A673 (cell line): Measurements from ENCODE around the gene PLEKHH1. TPM values are rescaled to one million over a fixed set of nuclear protein-coding genes. Genes with fewer than 3 reads are reported as not detected.

Source experiments
- BruUV-seq: library from RNA; stranded (reverse); fragments of 400-500 nt; replicated peaks from 2 replicates; lab custom pipeline; 2021; lab: Mats Ljungman, UMichigan
- CTCF ChIA-PET: fragments of 300-600 bp; sonication (Branson Sonifier 250); formaldehyde crosslinking; loops from one replicate; lab custom pipeline; 2022; ENCODE audit warnings: antibody characterized with exemption; lab: Charles Lee
- POLR2A ChIA-PET: fragments of 300-600 bp; sonication (Branson Sonifier 250); formaldehyde crosslinking; loops from one replicate; lab custom pipeline; 2022; ENCODE audit warnings: antibody characterized with exemption; ENCODE audit not compliant: low non-redundant PET; lab: Charles Lee
- DNase-seq: peaks from one replicate; pipeline ENCODE4 v3.0.0-alpha.2; 2015; ENCODE audit warnings: low spot score
- H3K27ac ChIP-seq: fragments of 200-600 bp; sonication (generic); 2 replicates; pipeline ENCODE4 v1.5.1; 2016; ENCODE audit warnings: mixed run types, low read depth, mild to moderate bottlenecking, mixed read lengths, antibody characterized with exemption, low read length; ENCODE audit not compliant: poor library complexity, severe bottlenecking
- H3K27me3 ChIP-seq: fragments of 200-600 bp; sonication (generic); replicated peaks from 2 replicates; pipeline ENCODE4 v1.6.1; 2017; ENCODE audit warnings: mixed run types, low read depth, mild to moderate bottlenecking, mixed read lengths, antibody characterized with exemption, low read length; ENCODE audit not compliant: insufficient read depth, poor library complexity
- H3K36me3 ChIP-seq: fragments of 200-600 bp; sonication (generic); 2 replicates; pipeline ENCODE4 v1.6.1; 2016; ENCODE audit warnings: mixed run types, mild to moderate bottlenecking, mixed read lengths, antibody characterized with exemption, low read length; ENCODE audit not compliant: insufficient read depth, poor library complexity, severe bottlenecking
- H3K4me1 ChIP-seq: fragments of 200-600 bp; sonication (generic); 2 replicates; pipeline ENCODE4 v1.6.1; 2017; ENCODE audit warnings: mixed run types, mild to moderate bottlenecking, mixed read lengths, antibody characterized with exemption, low read length; ENCODE audit not compliant: insufficient read depth, poor library complexity, severe bottlenecking
- H3K4me3 ChIP-seq: fragments of 200-600 bp; sonication (generic); 2 replicates; pipeline ENCODE4 v1.5.1; 2016; ENCODE audit warnings: low read depth, mixed run types, mild to moderate bottlenecking, mixed read lengths, low read length; ENCODE audit not compliant: poor library complexity, severe bottlenecking
- H3K9me3 ChIP-seq: fragments of 200-600 bp; sonication (generic); 2 replicates; pipeline ENCODE4 v1.6.1; 2016; ENCODE audit warnings: mixed run types, low read depth, mild to moderate bottlenecking, mixed read lengths, antibody characterized with exemption, low read length; ENCODE audit not compliant: poor library complexity, severe bottlenecking
- CTCF ChIP-seq: fragments of 300-800, 200-600 bp; sonication (generic); conservative IDR thresholded peaks from 2 replicates; pipeline ENCODE4 v1.5.1; 2017; ENCODE audit warnings: low read depth, mild to moderate bottlenecking, antibody characterized with exemption, low read length, moderate library complexity, mixed read lengths
- EZH2 ChIP-seq: fragments of 200-600 bp; sonication (generic); IDR thresholded peaks from 2 replicates; pipeline ENCODE4 v1.6.1; 2017; ENCODE audit warnings: borderline replicate concordance, low read depth, mild to moderate bottlenecking, mixed read lengths, antibody characterized with exemption, low read length; ENCODE audit not compliant: poor library complexity, severe bottlenecking
- intact Hi-C: fragments of 100-400 bp; cut with micrococcal nuclease; formaldehyde crosslinking; loops from one replicate; pipeline ENCODE4 v1.10.0; 2022; ENCODE audit not compliant: unreplicated experiment
- total RNA-seq: library from RNA; stranded (reverse); gene quantifications from 2 replicates; pipeline ENCODE4 v1.2.3, GENCODE V29; 2021

PLEKHH1 gene
- total RNA-seq, 1 experiment from 2014 or later = 8.9 TPM

- peaks cover 6% of the 10 kb centered on the region for H3K27me3 ChIP-seq
- CTCF ChIA-PET = no interaction called here
- no peaks in the 10 kb centered on the region for H3K9me3 ChIP-seq
- intact Hi-C loops = loop anchor here (10.0 kb wide), 1 partner anchor 175 kb away; the partner anchor contains the start of gene RDH12
- no TSS peak for BruUV-seq
- DNase-seq = no peak
- TF ChIP-seq EZH2 (no peak), CTCF (no peak)
- H3K36me3 ChIP-seq = no peaks in the 10 kb centered on the region
- H3K4me1 ChIP-seq = no peaks in the 10 kb centered on the region
- POLR2A ChIA-PET = no interaction called here
- no peak overlapping the region for H3K27ac ChIP-seq
- no peak overlapping the region for H3K4me3 ChIP-seq
These were observed 2.8 kb upstream of the PLEKHH1 start for GRCh38 chr14:67529947-67530935.

- H3K9me3 ChIP-seq = no peaks in the 10 kb centered on the region
- BruUV-seq = no TSS peak
- H3K27me3 ChIP-seq = no peaks in the 10 kb centered on the region
- H3K36me3 ChIP-seq = no peaks in the 10 kb centered on the region
- ChIA-PET CTCF (no interaction called here), POLR2A (interaction anchor here (0.8 kb wide), 1 partner anchor 262 kb away, joined by 3 read pairs; no protein-coding TSS in a partner anchor)
- peak overlapping the region; percentile 70 for H3K27ac ChIP-seq
- intact Hi-C loops = no loop called here
- peak overlapping the region; percentile 74 for H3K4me3 ChIP-seq
- no peak for DNase-seq
- TF ChIP-seq CTCF (no peak), EZH2 (no peak)
- H3K4me1 ChIP-seq = no peaks in the 10 kb centered on the region
These were observed 488 bp upstream of the PLEKHH1 start for GRCh38 chr14:67532606-67532997.

- CTCF ChIA-PET = interaction anchor here (0.9 kb wide), 1 partner anchor 107 kb away, joined by 3 read pairs; no protein-coding TSS in a partner anchor
- peak overlapping the region; percentile 74 for H3K4me3 ChIP-seq
- H3K27me3 ChIP-seq = no peaks in the 10 kb centered on the region
- POLR2A ChIA-PET = no interaction called here
- no peak for DNase-seq
- intact Hi-C loops = no loop called here
- BruUV-seq = no TSS peak
- H3K9me3 ChIP-seq = no peaks in the 10 kb centered on the region
- no peaks in the 10 kb centered on the region for H3K4me1 ChIP-seq
- H3K36me3 ChIP-seq = no peaks in the 10 kb centered on the region
- H3K27ac ChIP-seq = peak overlapping the region; percentile 70
- TF ChIP-seq CTCF = no peak
- TF ChIP-seq EZH2 = no peak
These were observed 630 bp downstream of the PLEKHH1 start for GRCh38 chr14:67533754-67534085.
